Fibroblast of skin of abdomen (primary cell): ENCODE results near the gene OSBPL10.

Experiments used
- DNase-seq: peaks from one replicate; pipeline ENCODE4 v3.0.0-alpha.2; 2013

The OSBPL10 gene

GRCh38 chr3:31648286-31648968 is 332.6 kb downstream of the OSBPL10 start:
- DNase-seq, result no peak

GRCh38 chr3:31645256-31645655 is 335.8 kb downstream of the OSBPL10 start:
- no peak for DNase-seq

GRCh38 chr3:31639828-31640227 is 341.2 kb downstream of the OSBPL10 start:
- DNase-seq, result no peak

GRCh38 chr3:31636694-31637442 is 344.2 kb downstream of the OSBPL10 start:
- no peak for DNase-seq

GRCh38 chr3:31636049-31636448 is 345.0 kb downstream of the OSBPL10 start:
- no peak for DNase-seq

GRCh38 chr3:31635545-31635944 is 345.5 kb downstream of the OSBPL10 start:
- no peak for DNase-seq

- DNase-seq, result peak; percentile 64
Measured at GRCh38 chr3:31634476-31634875, 346.6 kb downstream of the OSBPL10 start.

- no peak for DNase-seq
Measured at GRCh38 chr3:31629054-31629453, 352.0 kb downstream of the OSBPL10 start.

GRCh38 chr3:31625358-31625757 is 355.7 kb downstream of the OSBPL10 start:
- DNase-seq, result no peak

GRCh38 chr3:31624083-31624709 is 356.9 kb downstream of the OSBPL10 start:
- no peak for DNase-seq

GRCh38 chr3:31622636-31623288 is 358.3 kb downstream of the OSBPL10 start:
- no peak for DNase-seq

GRCh38 chr3:31621314-31621713 is 359.7 kb downstream of the OSBPL10 start:
- peak; percentile 10 for DNase-seq

- peak; percentile 18 for DNase-seq
Measured at GRCh38 chr3:31620656-31621055, 360.4 kb downstream of the OSBPL10 start.

GRCh38 chr3:31616711-31617110 is 364.4 kb downstream of the OSBPL10 start:
- no peak for DNase-seq

GRCh38 chr3:31615071-31615875 is 365.8 kb downstream of the OSBPL10 start:
- no peak for DNase-seq

- no peak for DNase-seq
Measured at GRCh38 chr3:31614162-31614921, 366.7 kb downstream of the OSBPL10 start.

GRCh38 chr3:31613654-31614053 is 367.4 kb downstream of the OSBPL10 start:
- peak; percentile 4 for DNase-seq

- no peak for DNase-seq
Measured at GRCh38 chr3:31613177-31613576, 367.9 kb downstream of the OSBPL10 start.
